HG03469 (cell line): ENCODE results near the gene FOXD2.
"Not testable (repeated sequence)": the region's sequence is repeated elsewhere in the genome, so short reads cannot be mapped to it uniquely, and the experiment has no call there.

Experiments used
- ATAC-seq: cut with Tn5 transposase; IDR thresholded peaks from one replicate; pipeline ENCODE4 v1.9.1; 2021; ENCODE audit warnings: mild to moderate bottlenecking, moderate library complexity, moderate number of reproducible peaks; ENCODE audit not compliant: unreplicated experiment

FOXD2 gene

DNA sequence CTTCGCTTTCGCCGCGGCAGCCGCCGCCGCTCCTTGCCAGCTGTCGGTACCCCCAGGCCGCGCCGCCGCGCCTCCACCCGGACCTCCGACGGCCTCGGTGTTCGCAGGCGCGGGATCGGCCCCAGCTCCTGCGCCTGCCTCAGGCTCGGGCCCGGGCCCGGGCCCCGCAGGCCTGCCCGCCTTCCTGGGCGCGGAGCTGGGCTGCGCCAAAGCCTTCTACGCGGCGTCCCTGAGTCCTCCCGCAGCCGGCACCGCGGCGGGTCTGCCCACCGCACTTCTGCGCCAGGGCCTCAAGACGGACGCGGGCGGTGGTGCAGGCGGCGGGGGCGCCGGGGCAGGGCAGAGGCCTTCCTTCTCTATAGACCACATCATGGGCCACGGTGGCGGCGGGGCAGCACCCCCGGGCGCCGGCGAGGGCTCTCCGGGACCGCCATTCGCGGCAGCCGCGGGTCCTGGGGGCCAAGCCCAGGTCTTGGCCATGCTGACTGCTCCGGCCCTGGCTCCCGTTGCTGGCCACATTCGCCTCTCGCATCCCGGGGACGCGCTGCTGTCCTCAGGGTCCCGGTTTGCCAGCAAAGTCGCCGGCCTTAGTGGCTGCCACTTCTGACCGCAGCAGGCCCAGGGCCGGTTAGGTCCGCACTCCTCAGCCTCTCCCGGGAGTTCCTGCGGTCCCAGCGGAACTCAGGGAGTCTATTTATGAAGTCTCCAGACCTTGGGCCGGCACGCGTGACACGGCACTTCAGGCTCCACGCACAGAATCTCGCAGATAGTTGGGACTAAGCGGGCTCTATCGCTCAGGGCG is 1.4 kb downstream of the FOXD2 start:
- no peak for ATAC-seq

DNA sequence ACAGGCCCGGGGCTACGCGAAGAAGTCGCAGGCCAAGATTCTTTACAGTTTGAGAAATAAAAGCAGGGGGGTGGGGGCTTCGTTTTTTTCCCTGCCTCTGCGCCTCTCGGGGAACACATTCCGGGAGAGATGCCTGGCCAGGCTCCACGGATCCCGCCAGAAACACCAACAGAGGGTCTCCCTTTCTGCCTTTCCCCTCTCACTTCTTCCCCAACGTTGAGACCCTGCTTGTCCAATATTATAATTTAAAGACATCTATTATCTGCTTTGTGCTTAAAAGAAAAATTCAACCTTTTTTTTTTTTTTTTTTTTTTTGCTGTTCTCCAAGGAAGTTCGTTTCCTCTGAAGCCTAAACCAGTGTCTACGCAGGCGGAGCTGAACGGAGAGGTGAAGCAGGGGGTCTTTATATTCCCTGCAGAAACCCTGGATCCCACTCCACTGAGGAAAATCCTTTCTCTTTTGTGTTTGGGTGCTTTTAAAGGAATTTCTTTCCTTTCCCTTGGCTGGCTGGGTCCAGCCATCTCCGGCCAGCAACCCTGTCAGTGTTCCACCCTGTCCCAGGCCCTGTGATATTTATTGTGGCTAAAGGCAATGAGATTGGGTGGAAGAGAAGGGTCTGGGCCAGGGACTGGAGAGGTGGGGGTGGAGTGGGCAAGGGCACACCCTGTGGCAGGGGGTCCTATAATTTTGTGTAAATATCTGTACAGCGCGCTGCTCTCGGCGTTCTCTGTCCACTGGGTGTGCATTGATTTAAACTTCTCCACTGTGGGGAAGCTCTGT is 2.2 kb downstream of the FOXD2 start:
- no peak for ATAC-seq

DNA sequence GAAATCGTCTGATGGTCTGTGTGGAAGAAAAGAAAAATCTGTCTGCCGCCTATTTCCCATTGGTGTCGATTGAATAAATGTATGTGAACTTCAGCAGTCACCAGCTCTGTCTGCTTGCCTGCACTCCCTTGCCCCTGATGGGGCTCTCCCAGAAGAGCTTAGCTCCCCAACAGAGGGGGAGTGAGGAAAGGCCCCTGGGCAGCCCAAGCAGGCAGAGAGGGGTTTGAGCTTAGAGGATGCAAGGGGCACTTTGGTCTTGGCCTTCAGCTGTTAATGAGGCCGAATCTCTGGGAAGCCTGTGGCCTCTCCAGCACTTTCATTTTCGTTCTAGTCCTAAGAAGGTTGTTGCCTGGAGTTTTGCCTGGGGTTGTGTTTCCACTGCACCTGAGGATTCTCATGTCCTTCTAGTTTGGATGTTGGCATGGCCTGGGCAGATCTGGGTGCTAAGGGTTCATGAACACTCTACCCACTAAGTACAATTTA is 2.8 kb downstream of the FOXD2 start:
- no peak for ATAC-seq

DNA sequence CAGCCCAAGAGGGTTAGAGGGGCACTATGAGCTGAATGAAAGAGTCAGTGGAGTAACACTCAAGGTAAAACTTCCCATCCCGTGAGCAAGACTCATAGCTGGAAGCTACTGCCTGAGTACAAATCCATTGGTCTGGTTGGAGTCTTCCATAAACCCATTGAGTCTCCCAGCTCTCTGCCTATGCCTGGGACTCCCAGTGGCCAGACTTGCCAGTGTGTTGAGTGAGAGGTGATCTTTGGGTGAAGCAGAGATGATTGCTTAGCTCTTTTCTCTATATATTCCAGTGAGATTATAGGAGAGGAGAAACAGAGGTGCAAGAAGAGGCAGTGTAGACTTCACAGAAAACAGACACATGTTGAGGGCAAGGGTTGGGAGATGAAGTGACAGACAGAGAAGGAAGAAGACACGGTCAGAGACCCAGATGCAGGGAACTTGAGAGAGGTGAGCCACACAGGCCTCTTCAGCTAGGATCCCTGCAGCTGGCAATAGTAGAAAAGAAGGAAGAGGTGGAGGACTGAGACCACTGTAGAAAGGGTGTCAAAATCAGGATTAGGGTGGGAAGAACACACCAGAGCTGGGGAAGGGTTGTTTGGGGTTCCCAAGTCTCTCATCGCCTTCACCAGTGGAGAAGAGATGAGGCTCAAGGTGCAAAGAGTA is 3.7 kb downstream of the FOXD2 start:
- no peak for ATAC-seq

- no peak for ATAC-seq
These were observed 4.4 kb downstream of the FOXD2 start for GRCh38 chr1:47442202-47442601.

DNA sequence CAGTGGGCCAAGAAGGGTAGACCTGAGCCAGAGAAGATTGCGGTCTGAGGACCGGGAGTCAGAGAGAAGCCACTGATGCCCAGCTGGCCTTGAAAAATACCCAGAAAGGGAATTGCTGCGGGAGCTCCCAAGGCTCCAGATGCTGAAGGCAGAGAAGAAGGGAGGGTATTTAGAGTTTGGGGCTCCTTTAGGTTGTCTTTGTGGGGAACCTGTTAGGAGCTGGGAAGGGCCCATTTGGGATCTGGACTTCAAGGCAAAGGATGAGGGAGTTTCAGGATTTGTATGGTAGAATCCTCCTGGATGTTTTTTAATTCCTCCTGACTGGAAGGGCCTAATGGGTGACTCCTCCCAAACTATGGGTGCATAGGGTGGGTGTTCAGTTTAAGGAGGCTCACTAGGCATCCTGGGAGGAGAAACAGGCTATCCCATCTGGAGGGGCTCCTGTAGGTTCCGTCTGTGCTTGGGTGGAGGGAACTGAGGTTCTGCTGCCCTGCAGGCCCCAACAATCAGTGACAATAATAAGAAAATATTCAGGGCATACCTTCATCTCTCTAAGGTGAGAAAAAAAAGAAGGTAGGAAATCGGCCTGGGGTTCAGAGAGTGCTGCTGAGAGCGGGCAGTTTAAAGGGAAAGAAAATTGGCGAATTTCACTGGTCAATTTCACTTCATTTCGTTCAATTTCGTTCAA is 5.1 kb downstream of the FOXD2 start:
- ATAC-seq: no peak

- no peak for ATAC-seq
These were observed 5.9 kb downstream of the FOXD2 start for GRCh38 chr1:47443530-47444296.

DNA sequence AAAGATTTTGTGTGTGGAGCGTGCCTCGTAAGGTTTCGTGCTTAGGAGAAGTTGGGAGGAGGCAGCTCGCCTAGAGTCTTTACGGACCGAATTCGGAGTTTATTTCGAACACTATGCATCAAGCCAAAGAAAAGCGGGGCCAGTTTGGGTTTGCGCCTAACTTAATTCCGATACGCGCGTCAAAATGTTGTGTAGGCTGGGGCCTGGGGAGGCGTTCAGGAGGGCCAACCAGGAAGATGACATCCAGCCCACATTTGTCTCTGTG is 6.4 kb downstream of the FOXD2 start:
- no peak for ATAC-seq

DNA sequence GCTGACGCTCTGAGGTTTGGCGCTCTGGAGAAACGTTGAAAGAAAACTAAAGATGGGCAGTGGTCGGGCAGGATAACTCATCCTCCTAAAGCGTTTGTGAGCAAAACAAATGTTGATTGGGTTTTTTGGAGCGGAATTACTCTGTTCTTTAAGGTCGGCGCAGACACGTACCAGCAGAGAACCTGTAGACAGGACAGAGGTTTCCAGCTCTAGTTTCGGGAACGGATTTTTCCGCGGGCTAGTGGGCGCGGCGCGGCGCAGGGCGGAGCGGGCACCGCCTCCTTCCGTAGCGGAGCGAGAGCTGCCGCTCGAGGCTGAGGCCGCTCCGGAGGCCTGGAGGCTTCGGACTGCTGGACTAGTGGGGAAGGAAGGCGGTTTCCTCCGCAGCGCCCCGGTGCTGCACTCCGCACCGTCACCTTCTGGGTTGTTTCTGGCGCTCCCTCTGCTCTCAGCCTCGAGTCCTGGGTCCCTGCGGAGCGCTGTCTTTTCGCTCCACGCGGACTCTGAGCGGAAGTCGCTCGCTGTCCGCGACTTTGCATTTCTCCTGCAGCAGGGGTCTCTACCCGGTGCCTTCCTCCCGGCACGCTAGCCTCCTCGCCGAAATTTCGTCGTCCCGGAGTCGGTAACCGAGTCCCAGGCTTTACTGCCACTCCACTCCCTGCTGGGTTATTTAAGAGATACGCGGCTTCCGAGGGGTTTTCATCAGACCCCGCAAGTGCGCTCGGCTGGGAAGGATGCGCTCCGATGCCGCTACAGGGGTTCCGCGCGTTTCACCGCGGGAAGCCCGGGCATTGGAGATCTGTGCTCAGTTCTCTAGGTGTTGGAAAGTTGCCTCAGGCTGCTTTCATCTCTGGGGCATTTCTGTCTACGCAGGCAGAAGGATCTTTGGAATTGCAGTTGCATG is 7.0 kb downstream of the FOXD2 start:
- ATAC-seq: no peak

DNA sequence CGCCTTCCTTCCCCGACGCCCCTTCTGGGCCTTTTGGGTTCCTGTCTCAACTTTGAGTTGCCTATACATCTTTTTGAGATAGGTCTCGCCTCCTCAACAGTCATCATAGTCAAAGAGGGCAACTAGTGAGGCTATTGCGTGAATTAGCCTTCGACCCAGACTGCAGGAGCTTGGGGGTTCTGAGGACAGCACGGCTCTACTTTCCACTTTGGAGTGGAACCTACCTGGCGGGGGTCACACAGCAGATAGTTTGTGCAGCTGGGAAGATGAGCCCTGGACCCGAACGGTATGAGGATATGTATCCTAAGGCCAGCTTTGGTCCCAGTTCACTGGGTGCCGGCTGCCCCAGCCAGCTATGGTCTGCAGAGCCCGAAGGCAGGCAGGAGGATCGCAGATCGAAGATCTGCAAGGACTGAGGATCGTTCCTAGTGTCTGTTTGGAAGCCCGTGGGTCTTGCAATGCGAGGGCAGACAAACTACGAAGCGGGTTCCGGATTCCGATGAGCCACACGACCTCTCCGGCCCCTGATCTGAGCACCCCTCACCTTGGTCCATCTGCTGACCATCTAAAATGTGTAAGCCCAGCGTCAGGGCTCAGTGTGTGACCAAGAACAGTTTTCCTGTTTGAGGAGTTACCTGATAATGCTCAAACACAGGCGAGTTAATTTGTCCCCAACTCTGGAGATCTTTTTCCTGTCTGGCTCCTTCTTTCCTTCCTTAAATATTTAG is 8.1 kb downstream of the FOXD2 start:
- no peak for ATAC-seq

- ATAC-seq: no peak
These were observed 10.8 kb downstream of the FOXD2 start for GRCh38 chr1:47448462-47449222.

GRCh38 chr1:47449822-47450552 is 12.1 kb downstream of the FOXD2 start:
- ATAC-seq: no peak

GRCh38 chr1:47450606-47451005 is 12.8 kb downstream of the FOXD2 start:
- ATAC-seq: no peak

- no peak for ATAC-seq
These were observed 14.6 kb downstream of the FOXD2 start for GRCh38 chr1:47452426-47452825.

DNA sequence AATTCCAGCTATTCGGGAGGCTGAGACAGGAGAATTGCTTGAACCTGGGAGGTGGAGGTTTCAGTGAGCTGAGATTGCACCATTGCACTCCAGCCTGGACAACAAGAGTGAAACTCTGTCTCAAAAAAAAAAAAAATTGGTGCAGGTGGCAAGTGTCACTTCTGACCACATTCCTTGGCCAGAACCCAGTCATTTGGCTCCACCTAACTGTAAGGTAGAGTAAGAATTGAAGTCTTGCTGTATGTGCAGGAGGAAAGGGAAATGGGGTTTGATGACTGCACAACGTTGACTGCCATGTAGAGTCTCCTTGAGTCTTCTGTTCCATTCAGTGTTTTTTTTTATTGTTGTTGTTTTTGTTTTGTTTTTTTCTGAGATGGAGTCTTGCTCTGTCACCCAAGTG is 16.1 kb downstream of the FOXD2 start:
- ATAC-seq: not testable (repeated sequence)

DNA sequence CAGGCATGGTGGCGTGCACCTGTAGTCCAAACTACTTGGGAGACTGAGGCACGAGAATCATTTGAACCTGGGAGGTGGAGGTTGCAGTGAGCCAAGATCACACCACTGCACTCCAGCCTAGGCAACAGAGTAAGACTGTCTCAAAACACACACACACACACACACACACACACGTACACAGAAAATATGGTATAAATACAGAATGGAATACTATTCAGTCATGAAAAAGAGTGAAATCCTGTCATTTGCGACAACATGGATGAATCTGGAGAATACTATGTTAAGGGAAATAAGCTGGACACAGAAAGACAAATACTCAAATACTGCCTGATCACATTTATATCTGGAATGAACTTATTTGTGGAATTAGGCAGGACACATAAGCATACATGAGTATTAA is 18.4 kb downstream of the FOXD2 start:
- ATAC-seq: no peak

DNA sequence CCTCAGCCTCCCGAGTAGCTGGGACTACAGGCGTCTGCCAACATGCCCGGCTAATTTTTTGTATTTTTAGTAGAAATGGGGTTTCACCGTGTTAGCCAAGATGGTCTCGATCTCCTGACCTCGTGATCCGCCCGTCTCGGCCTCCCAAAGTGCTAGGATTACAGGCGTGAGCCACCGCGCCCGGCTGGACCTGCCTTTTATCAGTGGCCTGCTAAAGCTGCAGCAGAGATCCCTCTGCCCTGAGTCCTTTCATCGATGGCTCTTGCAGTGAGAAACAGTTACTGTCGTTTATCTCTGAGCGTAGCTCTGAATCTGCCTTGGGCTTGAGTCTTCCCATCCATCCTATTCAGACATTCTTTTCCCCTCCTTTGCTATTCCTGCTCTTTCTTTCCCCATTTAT is 19.7 kb downstream of the FOXD2 start:
- not testable (repeated sequence) for ATAC-seq
